ENCODE results near the gene MFN1.

DNA sequence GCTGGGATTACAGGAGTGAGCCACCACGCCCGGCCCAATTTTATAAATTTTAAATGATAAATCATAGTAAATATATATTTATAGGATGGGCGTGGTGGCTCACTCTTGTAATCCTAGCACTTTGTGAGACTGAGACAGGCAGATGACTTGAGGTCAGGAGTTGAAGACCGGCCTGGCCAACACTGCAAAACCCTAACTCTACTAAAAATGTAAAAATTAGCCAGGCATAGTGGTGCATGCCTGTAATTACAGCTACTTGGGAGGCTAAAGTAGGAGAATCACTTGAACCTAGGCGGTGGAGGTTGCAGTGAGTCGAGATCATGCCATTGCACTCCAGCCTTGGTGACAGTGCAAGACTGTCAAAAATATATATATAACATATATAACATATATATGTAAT, 26.4 kb downstream of the MFN1 start:
- TF ChIP-seq ZSCAN31 (CRISPR knock-in tag; IDR thresholded peaks at IDR 0.05; ENCODE audit: low read depth) (no peak), NRL (CRISPR knock-in tag; IDR thresholded peaks at IDR 0.05; ENCODE audit: borderline replicate concordance) (no peak), TBL1XR1 (IDR thresholded peaks at IDR 0.05; ENCODE audit: borderline replicate concordance, low read length, partially characterized antibody) (no peak), KDM6A (CRISPR knock-in tag; IDR thresholded peaks at IDR 0.05; ENCODE audit: low read depth) (no peak)
- TF ChIP-seq, protein P1, sequence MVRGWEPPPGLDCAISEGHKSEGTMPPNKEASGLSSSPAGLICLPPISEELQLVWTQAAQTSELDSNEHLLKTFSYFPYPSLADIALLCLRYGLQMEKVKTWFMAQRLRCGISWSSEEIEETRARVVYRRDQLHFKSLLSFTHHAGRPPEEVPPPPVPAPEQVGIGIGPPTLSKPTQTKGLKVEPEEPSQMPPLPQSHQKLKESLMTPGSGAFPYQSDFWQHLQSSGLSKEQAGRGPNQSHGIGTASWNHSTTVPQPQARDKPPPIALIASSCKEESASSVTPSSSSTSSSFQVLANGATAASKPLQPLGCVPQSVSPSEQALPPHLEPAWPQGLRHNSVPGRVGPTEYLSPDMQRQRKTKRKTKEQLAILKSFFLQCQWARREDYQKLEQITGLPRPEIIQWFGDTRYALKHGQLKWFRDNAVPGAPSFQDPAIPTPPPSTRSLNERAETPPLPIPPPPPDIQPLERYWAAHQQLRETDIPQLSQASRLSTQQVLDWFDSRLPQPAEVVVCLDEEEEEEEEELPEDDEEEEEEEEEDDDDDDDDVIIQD (CRISPR knock-in tag; IDR thresholded peaks at IDR 0.05; ENCODE audit: low read depth), result no peak
